Heart left ventricle (tissue), 16 donors: Measurements from ENCODE around the gene IGFN1. TPM values are rescaled to one million over a fixed set of nuclear protein-coding genes. Genes with fewer than 3 reads are reported as not detected.

Source experiments
- ATAC-seq, 4 donors: fragments of 200-7000 bp; cut with Tn5 transposase; one replicate each; pipeline ENCODE4 v1.9.1; 2020 to 2022; ENCODE audit warnings: moderate library complexity in 4 of 4, mild to moderate bottlenecking in 3 of 4, moderate number of reproducible peaks in 1 of 4
- DNase-seq, 5 donors: peaks; one replicate each; pipeline ENCODE4 v3.0.0-alpha.2; 2020
- H3K27ac ChIP-seq, 12 donors: fragments of 200-600 bp; sonication (generic) in 4 of 12; one replicate each; pipeline versions ENCODE4 v1.5.0 to v1.8.0; 2016 to 2022; ENCODE audit warnings: mild to moderate bottlenecking in 2 of 12
- H3K27me3 ChIP-seq, 9 donors: fragments of 200-600 bp; sonication (generic) in 2 of 9; one replicate each; pipeline versions ENCODE4 v1.5.1 to v1.8.0; 2016 to 2022; ENCODE audit warnings: mild to moderate bottlenecking in 3 of 9
- H3K36me3 ChIP-seq, 9 donors: fragments of 200-600 bp; sonication (generic) in 2 of 9; one replicate each; pipeline versions ENCODE4 v1.5.0 to v1.8.0; 2018 to 2022; ENCODE audit warnings: mild to moderate bottlenecking in 2 of 9
- H3K4me1 ChIP-seq, 12 donors: fragments of 200-600 bp; sonication (generic) in 4 of 12; one replicate each; pipeline versions ENCODE4 v1.5.0 to v1.8.0; 2016 to 2022; ENCODE audit warnings: mild to moderate bottlenecking in 3 of 12
- H3K4me3 ChIP-seq, 12 donors: fragments of 200-600 bp; sonication (generic) in 4 of 12; one replicate each; pipeline versions ENCODE4 v1.5.0 to v1.8.0; 2017 to 2022; ENCODE audit warnings: mild to moderate bottlenecking in 9 of 12, moderate library complexity in 4 of 12
- H3K9me3 ChIP-seq, 12 donors: fragments of 200-600 bp; sonication (generic) in 4 of 12; one replicate each; pipeline versions ENCODE4 v1.5.0 to v1.8.0; 2016 to 2022; ENCODE audit warnings: mild to moderate bottlenecking in 1 of 12
- POLR2A ChIP-seq, 2 donors: fragments of 450-650 bp; IDR thresholded peaks; one replicate each; pipeline ENCODE4 v1.6.1; 2017; ENCODE audit warnings: antibody characterized with exemption in 2 of 2, mild to moderate bottlenecking in 2 of 2, moderate library complexity in 2 of 2
- WGBS, 4 donors: extraction: QIAGEN DNeasy Blood & Tissue Kit in 2 of 4; methylation state at CpG; one replicate each; pipeline versions ENCODE4 v1.1.5 to v1.1.7; 2013 to 2018; 5-methylcytosine and 5-hydroxymethylcytosine counted together
- intact Hi-C, 10 donors: fragments of 100-400 bp; cut with DNase I; formaldehyde crosslinking; loops; one replicate each; pipeline versions ENCODE4 v1.11.1 to v1.14.2; 2022
- polyA plus RNA-seq, 2 donors: library from polyadenylated mRNA; stranded (reverse); fragments of 200-250 nt; gene quantifications; one replicate each; pipeline ENCODE4 v1.2.3, GENCODE V29; 2013
- total RNA-seq, 9 donors: library from RNA; depleted of rRNA in 2 of 9; stranded (reverse); fragments of >200 nt in 2 of 9; fragmentation: NEBNext Ultra II Directional in 3 of 9; extraction: Animal tissue kit (Norgen Biotek cat#: 25700) in 3 of 9; gene quantifications; one replicate each; pipeline versions ENCODE4 v1.1.0 to v1.2.4, GENCODE V29; 2016 to 2023
- TF ChIP-seq, protein P1 (sequence below), 12 donors: fragments of 200-600 bp; sonication (generic) in 4 of 12; IDR thresholded peaks; one replicate each; pipeline versions ENCODE4 v1.5.0 to v1.8.0; 2018 to 2022; ENCODE audit warnings: antibody characterized with exemption in 12 of 12, mild to moderate bottlenecking in 5 of 12
- donor health status: ischemic (EF 13 %, LVEDD 7.1; RV severe dilation, severe dysfunction).
- donor health status: healthy with polysubstance abuse.
- donor health status: DM: no; HTN: yes; CAD: no.
- donor health status: DM: no; HTN: no; CAD: no.
- donor health status: ischemic (EF 25% LVEDD 6.9; RV normal size, moderate dysfunction).
- donor health status: ischemic (EF 25% LVEDD 5.7; RV mildly dilated, moderate dysfunction).
- donor health status: healthy.
- donor health status: DM: yes; HTN: yes; CAD: no.
- donor health status: ischemic (EF 35%, LVEDD 5.7; RV mildly dilated, moderate dysfunction).
- donor health status: nonischemic (EF 11% LVEDD 7.7; RV severe dilation, severe dysfunction).
- donor health status: DM: yes; HTN: yes; CAD: no.
- donor health status: PGD.
- donor health status: ischemic (EF 29% LVEDD 5.4; RV normal size, mild dysfunction).
- donor health status: nonischemic (EF 23%, LVEDD 6.1; RV moderate dilation, normal function).

The IGFN1 gene
- total and polyA plus RNA-seq, 11 donors: 0.03 to 0.04 TPM; not detected in 9

DNA sequence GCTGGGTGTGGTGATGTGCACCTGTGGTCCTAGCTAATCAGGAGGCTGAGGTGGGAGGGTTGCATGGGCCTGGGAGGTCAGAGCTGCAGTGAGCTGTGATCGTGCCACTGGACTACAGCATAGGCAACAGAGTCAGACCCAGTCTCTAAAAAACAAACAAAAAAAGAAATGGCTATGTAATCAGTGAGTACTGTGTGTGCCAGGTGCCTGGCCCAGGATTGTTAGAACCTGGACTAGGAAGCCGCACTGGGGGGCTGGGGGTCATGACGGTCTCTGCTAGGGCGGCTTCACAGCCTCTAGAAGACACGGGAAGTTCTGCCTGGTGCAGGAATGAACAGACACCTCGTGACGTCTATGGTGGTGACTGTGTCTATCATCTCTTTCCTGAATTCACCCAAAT, 44.8 kb upstream of the IGFN1 start:
- intact Hi-C loops: no loop called here

DNA sequence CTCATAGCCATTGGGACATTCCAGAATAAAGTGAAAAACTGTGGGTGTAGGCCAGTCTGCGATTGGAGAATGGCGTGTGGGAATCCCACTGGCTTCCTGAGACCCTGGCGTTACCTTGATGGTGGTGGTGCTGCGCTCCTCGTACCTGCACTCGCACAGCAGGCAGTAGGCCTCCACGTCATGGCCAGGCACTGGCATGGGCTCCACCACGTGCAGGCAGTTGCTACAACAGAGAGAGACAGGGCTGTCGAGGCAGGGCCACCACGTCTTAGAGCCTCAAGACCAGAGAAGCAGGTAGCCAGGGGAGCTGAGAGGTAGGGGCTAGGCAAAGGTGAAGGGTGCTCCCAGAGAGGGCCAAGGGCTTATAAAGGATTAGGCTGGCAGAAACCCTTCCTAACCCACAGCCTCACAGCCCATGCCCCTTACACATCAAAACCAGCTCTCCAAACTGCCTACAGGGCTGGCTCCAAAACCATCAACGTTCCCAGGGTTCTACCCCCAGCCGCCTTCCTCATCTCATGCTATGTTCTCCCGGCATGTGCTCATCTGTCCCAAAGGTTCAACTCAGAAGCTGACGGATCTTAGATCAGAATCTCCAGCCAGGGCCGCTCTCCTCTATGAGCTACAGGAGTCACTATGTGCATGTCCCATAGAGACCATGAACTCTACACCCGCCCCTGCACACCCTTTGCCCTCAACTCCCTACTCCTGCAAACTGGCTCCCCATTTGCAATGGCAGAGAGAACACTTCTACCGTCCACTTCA, 43.8 kb upstream of the IGFN1 start:
- peaks cover 0 to 96% (median 86%) of the 10 kb centered on the region in 9 donors for H3K36me3 ChIP-seq
- no peak overlapping the region for H3K4me3 ChIP-seq
- H3K27me3 ChIP-seq: no peaks in the 10 kb centered on the region
- TF ChIP-seq POLR2A (IDR thresholded peaks at IDR 0.05): no peak
- TF ChIP-seq, protein P1, sequence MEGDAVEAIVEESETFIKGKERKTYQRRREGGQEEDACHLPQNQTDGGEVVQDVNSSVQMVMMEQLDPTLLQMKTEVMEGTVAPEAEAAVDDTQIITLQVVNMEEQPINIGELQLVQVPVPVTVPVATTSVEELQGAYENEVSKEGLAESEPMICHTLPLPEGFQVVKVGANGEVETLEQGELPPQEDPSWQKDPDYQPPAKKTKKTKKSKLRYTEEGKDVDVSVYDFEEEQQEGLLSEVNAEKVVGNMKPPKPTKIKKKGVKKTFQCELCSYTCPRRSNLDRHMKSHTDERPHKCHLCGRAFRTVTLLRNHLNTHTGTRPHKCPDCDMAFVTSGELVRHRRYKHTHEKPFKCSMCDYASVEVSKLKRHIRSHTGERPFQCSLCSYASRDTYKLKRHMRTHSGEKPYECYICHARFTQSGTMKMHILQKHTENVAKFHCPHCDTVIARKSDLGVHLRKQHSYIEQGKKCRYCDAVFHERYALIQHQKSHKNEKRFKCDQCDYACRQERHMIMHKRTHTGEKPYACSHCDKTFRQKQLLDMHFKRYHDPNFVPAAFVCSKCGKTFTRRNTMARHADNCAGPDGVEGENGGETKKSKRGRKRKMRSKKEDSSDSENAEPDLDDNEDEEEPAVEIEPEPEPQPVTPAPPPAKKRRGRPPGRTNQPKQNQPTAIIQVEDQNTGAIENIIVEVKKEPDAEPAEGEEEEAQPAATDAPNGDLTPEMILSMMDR (IDR thresholded peaks at IDR 0.05): no peak
- DNase-seq (no peak), ATAC-seq (no peak)
- peaks cover 0 to 12% (median 0%) of the 10 kb centered on the region in 12 donors for H3K4me1 ChIP-seq
- no peak overlapping the region for H3K27ac ChIP-seq
- WGBS, 4 donors: 88 to 95% (median 93%) methylated on average over 16 to 17 of the region's 17 CpGs
- no peaks in the 10 kb centered on the region for H3K9me3 ChIP-seq
- intact Hi-C loops: no loop called here

More for the DNA sequence above, 44.8 kb upstream of the IGFN1 start:
- WGBS, 4 donors: 86 to 96% (median 92%) methylated on average over 7 of the region's 7 CpGs
- H3K36me3 ChIP-seq: peaks cover 0 to 97% (median 84%) of the 10 kb centered on the region in 9 donors
- H3K27ac ChIP-seq: no peak overlapping the region
- H3K4me1 ChIP-seq: peaks cover 0 to 12% (median 0%) of the 10 kb centered on the region in 12 donors
- H3K9me3 ChIP-seq: no peaks in the 10 kb centered on the region
- DNase-seq (no peak), ATAC-seq (no peak)
- H3K4me3 ChIP-seq: no peak overlapping the region
- H3K27me3 ChIP-seq: no peaks in the 10 kb centered on the region
- TF ChIP-seq, protein P1 (IDR thresholded peaks at IDR 0.05): no peak
- no peak for TF ChIP-seq POLR2A (IDR thresholded peaks at IDR 0.05)

DNA sequence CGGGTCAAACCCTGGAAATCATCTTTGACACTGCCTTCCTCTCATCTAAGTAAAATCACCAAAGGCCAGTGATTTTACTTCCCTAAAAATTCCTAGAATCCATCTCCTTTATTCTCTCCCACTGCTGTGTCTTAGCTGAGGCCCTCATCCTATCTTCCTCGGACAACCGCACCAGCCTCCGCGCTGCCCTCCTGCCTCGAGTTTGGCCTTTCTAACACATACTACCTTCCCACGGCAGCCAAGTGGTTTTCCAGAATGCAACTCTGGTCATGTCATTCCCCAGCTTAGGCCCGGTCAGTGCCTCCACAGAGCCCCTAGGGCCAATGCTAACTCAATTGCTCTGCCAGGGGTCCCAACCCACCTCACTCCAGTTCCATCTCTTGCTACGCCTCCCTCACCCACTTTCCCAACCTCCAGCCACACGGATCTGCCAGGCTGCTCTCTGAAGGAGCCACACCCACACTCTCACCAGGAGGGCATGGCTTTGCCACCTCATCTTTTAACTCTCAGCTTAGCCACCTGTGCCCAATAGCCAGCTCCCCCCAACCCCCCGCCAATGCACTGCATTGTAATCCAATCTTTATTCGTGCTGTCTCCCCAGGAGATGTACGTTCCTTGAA, 43.1 kb upstream of the IGFN1 start:
- intact Hi-C loops: no loop called here

DNA sequence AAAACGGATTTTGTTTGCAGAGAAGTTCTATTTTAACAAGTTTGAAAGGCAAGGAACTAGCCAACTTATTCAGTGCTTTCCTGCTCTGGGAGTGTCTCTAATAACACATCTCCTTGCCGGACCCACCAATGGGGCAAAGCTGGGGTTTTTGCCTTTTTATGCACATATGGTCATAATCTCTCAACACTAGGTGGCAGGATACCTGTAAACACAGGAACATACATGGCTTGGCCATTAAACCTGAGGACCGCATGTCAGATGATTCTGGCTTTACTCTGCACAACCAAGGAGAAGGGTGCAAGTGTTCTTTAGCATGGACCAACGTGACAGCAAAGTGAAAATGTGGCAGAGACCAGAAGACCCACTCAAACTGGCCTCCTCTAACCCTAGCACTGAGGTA, 41.2 kb upstream of the IGFN1 start:
- no peaks in the 10 kb centered on the region for H3K9me3 ChIP-seq
- ATAC-seq (no peak), DNase-seq (no peak)
- WGBS, 4 donors: 77 to 89% (median 88%) methylated on average over 4 of the region's 4 CpGs
- intact Hi-C loops: no loop called here
- no peak overlapping the region for H3K4me3 ChIP-seq
- peaks cover 0 to 14% (median 9%) of the 10 kb centered on the region in 12 donors for H3K4me1 ChIP-seq
- TF ChIP-seq, protein P1 (IDR thresholded peaks at IDR 0.05): peak in 6 of 12 donors; percentile 14 to 42 (median 21)
- no peak for TF ChIP-seq POLR2A (IDR thresholded peaks at IDR 0.05)
- no peak overlapping the region for H3K27ac ChIP-seq
- H3K36me3 ChIP-seq: peaks cover 0 to 74% (median 63%) of the 10 kb centered on the region in 9 donors
- H3K27me3 ChIP-seq: no peaks in the 10 kb centered on the region

More for the DNA sequence above, 43.1 kb upstream of the IGFN1 start:
- TF ChIP-seq, protein P1 (IDR thresholded peaks at IDR 0.05): no peak
- TF ChIP-seq POLR2A (IDR thresholded peaks at IDR 0.05): no peak
- H3K27me3 ChIP-seq: no peaks in the 10 kb centered on the region
- no peak overlapping the region for H3K4me3 ChIP-seq
- DNase-seq (no peak), ATAC-seq (no peak)
- 85 to 96% (median 94%) methylated on average over 12 to 13 of the region's 13 CpGs for WGBS, 4 donors
- peaks cover 0 to 5% (median 0%) of the 10 kb centered on the region in 12 donors for H3K4me1 ChIP-seq
- H3K27ac ChIP-seq: no peak overlapping the region
- no peaks in the 10 kb centered on the region for H3K9me3 ChIP-seq
- H3K36me3 ChIP-seq: peaks cover 0 to 93% (median 80%) of the 10 kb centered on the region in 9 donors
